ENCODE data around the gene EIF1. TPM values are rescaled to one million over a fixed set of nuclear protein-coding genes. Genes with fewer than 3 reads are reported as not detected.

EIF1 gene
- total and polyA plus RNA-seq, 4 donors, result 56.5 to 755 (median 159) TPM

GRCh38 chr17:41718287-41718645 is 29.6 kb downstream of the EIF1 start (continued):
- no peak for TF ChIP-seq REST (IDR thresholded peaks at IDR 0.05)

- Histone ChIP-seq H3K27ac (ENCODE audit: low read depth in 1 of 2, low read length in 2 of 2) (no peak overlapping the region), H3K4me3 (ENCODE audit: low read depth in 1 of 3, low read length in 3 of 3) (no peak overlapping the region), H3K9ac (ENCODE audit: low read depth in 1 of 2, low read length in 2 of 2) (no peak overlapping the region), H3K4me1 (ENCODE audit: control insufficient read depth in 4 of 4, insufficient read depth in 4 of 4, low read length in 3 of 4) (peaks cover 0 to 4% (median 0%) of the 10 kb centered on the region in 4 donors), H3K9me3 (ENCODE audit: control insufficient read depth in 4 of 4, low read length in 3 of 4) (no peaks in the 10 kb centered on the region), H3K27me3 (ENCODE audit: control insufficient read depth in 4 of 4, insufficient read depth in 4 of 4, low read length in 3 of 4) (no peaks in the 10 kb centered on the region), H3K36me3 (ENCODE audit: control insufficient read depth in 4 of 4, insufficient read depth in 3 of 4, low read depth in 1 of 4, low read length in 3 of 4) (no peaks in the 10 kb centered on the region)
- DNase-seq (ENCODE audit: low spot score), result no peak
- no peak for TF ChIP-seq MAX (IDR thresholded peaks at IDR 0.05)
- TF ChIP-seq HNF4A (conservative IDR thresholded peaks at IDR 0.05), result no peak
- no peak for TF ChIP-seq FOXA1 (IDR thresholded peaks at IDR 0.05)
- TF ChIP-seq REST (IDR thresholded peaks at IDR 0.05), result no peak
- no peak for TF ChIP-seq HNF4G (IDR thresholded peaks at IDR 0.05)
- no peak for TF ChIP-seq RAD21 (IDR thresholded peaks at IDR 0.05)
- no peak for TF ChIP-seq CTCF (IDR thresholded peaks at IDR 0.05; ENCODE audit: low read depth, low read length, missing input control)
- no peak for TF ChIP-seq SP1 (IDR thresholded peaks at IDR 0.05)
- no peak for TF ChIP-seq NR2F2 (IDR thresholded peaks at IDR 0.05)
- no peak for TF ChIP-seq ATF3 (IDR thresholded peaks at IDR 0.05)
- TF ChIP-seq EGR1 (IDR thresholded peaks at IDR 0.05; ENCODE audit: low read depth in 2 of 2), result no peak
- 91% methylated on average over 7 of the region's 7 CpGs for WGBS
Measured at GRCh38 chr17:41722231-41722630, 33.5 kb downstream of the EIF1 start.
